ENCODE data around the gene PPP1R9A.
A peak's percentile ranks its signal among the peaks of the same experiment; 100 is the strongest.

PPP1R9A gene

GRCh38 chr7:94906065-94906851 is 1.1 kb upstream of the PPP1R9A start:
- ChIA-PET POLR2A (no interaction called here), CTCF (no interaction called here)
- DNase-seq (ENCODE audit: low read depth, low spot score) = no peak

DNA sequence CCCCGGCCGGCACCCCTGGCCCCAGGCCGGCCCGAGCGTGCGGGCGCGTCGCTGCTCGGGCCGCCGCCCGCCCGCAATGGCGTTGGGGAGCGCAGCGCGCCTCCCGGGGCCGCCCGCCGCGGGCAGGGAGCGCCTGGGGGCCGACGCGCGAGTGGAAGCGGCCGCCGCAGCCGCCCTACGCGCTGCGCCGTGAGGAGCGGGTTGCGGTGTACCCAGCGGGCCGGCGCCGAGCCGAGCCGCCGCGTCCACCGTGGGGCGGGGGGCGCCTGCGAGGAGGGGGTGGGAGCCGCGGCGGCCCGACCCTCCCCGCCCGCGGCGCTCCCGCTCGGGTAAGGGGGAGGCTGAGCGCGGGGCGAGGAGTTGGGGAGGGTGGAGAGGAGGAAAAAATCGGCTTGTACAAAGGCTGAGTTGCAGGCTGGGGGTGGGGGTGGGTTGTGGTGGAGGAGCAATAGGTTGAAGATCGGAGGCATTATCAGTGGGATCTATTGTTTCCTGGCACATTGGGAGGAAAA is 473 bp downstream of the PPP1R9A start:
- POLR2A ChIA-PET = no interaction called here
- no peak for DNase-seq (ENCODE audit: low read depth, low spot score)
- TF ChIP-seq, protein P1, sequence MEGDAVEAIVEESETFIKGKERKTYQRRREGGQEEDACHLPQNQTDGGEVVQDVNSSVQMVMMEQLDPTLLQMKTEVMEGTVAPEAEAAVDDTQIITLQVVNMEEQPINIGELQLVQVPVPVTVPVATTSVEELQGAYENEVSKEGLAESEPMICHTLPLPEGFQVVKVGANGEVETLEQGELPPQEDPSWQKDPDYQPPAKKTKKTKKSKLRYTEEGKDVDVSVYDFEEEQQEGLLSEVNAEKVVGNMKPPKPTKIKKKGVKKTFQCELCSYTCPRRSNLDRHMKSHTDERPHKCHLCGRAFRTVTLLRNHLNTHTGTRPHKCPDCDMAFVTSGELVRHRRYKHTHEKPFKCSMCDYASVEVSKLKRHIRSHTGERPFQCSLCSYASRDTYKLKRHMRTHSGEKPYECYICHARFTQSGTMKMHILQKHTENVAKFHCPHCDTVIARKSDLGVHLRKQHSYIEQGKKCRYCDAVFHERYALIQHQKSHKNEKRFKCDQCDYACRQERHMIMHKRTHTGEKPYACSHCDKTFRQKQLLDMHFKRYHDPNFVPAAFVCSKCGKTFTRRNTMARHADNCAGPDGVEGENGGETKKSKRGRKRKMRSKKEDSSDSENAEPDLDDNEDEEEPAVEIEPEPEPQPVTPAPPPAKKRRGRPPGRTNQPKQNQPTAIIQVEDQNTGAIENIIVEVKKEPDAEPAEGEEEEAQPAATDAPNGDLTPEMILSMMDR (IDR thresholded peaks at IDR 0.05; ENCODE audit: insufficient read depth, low read length, missing control alignments) = no peak
- H3K4me3 ChIP-seq (ENCODE audit: low read depth, low read length) = peak overlapping the region; percentile 47
- CTCF ChIA-PET = no interaction called here

More at GRCh38 chr7:94906065-94906851, 1.1 kb upstream of the PPP1R9A start:
- H3K4me3 ChIP-seq (ENCODE audit: low read depth, low read length) = no peak overlapping the region
- TF ChIP-seq, protein P1 (IDR thresholded peaks at IDR 0.05; ENCODE audit: insufficient read depth, low read length, missing control alignments) = no peak

- peak overlapping the region; percentile 47 for H3K4me3 ChIP-seq (ENCODE audit: low read depth, low read length)
- TF ChIP-seq, protein P1 (IDR thresholded peaks at IDR 0.05; ENCODE audit: insufficient read depth, low read length, missing control alignments) = no peak
- ChIA-PET CTCF (no interaction called here), POLR2A (no interaction called here)
- no peak for DNase-seq (ENCODE audit: low read depth, low spot score)
These were observed 1.2 kb downstream of the PPP1R9A start for GRCh38 chr7:94908323-94909178.

- POLR2A ChIA-PET = no interaction called here
- TF ChIP-seq, protein P1 (IDR thresholded peaks at IDR 0.05; ENCODE audit: insufficient read depth, low read length, missing control alignments) = no peak
These were observed 1.7 kb downstream of the PPP1R9A start for GRCh38 chr7:94909179-94909466.

DNA sequence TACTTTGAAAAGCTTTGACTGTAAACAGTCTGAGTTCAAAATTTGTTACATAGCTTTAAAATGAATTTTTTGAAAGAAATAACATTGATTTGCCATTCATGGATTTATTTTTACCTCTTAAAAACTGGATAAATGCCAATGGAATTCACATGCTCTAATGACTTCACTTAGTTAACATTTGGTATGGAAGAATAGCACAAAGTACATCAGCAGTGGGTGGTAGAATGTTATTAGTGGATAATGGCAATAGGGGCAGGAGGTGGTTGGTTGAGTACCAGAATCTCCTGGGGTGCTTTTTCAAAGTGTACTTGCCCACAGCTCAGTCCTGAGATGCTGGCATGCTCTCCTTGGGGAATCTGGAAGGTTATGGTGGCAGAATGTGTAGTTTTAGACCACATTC is 4.7 kb downstream of the PPP1R9A start:
- CTCF ChIA-PET = no interaction called here

More at GRCh38 chr7:94909179-94909466, 1.7 kb downstream of the PPP1R9A start:
- no peak overlapping the region for H3K4me3 ChIP-seq (ENCODE audit: low read depth, low read length)
- CTCF ChIA-PET = interaction anchor here (0.7 kb wide), 1 partner anchor 118 kb away, joined by 3 read pairs; no protein-coding TSS in a partner anchor
- no peak for DNase-seq (ENCODE audit: low read depth, low spot score)

More for the DNA sequence above, 4.7 kb downstream of the PPP1R9A start:
- TF ChIP-seq, protein P1 (IDR thresholded peaks at IDR 0.05; ENCODE audit: insufficient read depth, low read length, missing control alignments) = no peak
- POLR2A ChIA-PET = no interaction called here
- no peak overlapping the region for H3K4me3 ChIP-seq (ENCODE audit: low read depth, low read length)
- no peak for DNase-seq (ENCODE audit: low read depth, low spot score)
